ENCODE data around the gene HS3ST2. TPM values are rescaled to one million over a fixed set of nuclear protein-coding genes. Genes with fewer than 3 reads are reported as not detected.

The HS3ST2 gene
- total and polyA plus RNA-seq, 2 of the 8 experiments (the other 6 are each of a cell fraction or from before 2014, with no cell fraction given), result 1.7 to 3.7 TPM

DNA sequence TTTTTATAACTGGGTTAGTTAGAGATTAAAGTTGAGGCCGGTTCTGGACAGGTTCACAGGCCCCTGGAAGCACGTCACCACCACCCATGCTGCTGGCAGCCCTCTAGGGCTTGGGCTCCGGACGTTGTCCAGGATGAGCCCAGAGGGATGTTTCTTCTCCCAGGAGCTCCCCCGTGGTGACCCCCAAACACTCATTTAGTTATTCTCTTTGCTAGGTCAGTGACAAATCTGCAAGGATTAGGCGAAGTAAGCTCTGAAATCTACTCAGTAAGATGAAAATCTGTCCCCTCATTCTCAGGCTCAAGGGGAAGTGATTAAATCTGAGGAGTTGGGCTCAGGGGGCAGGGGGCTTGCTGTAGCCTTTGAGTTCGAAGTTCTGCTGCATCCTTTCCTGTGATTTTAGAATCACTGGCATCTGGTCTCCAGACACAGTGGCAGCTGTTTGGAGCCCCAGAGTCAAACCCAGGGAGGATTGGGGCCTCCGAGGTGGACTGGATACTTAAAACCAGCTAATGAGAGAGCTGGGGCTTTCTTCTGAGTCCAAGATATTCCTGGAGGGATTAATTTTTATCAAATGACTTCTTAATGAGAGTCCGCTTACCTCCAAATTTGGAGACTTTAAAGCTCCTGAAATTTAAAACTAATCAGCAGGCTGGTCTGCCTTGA, 49.2 kb upstream of the HS3ST2 start:
- no peaks in the 10 kb centered on the region for H3K36me3 ChIP-seq (ENCODE audit: control insufficient read depth in 2 of 4, insufficient read depth in 4 of 4, low read length in 3 of 4)
- no peaks in the 10 kb centered on the region for H3K9me3 ChIP-seq (ENCODE audit: insufficient read depth in 2 of 2, low read depth in 1 of 2, low read length in 1 of 2)
- peaks cover 0 to 11% (median 1%) of the 10 kb centered on the region in 4 experiments; a peak in 3 of 7 replicates for H3K4me1 ChIP-seq (replicated peaks in 1 of 4; ENCODE audit: control insufficient read depth in 3 of 4, insufficient read depth in 4 of 4, low read length in 3 of 4)
- H2BK15ac ChIP-seq (ENCODE audit: low read length), result no peak overlapping the region
- TF ChIP-seq CBX5 (IDR thresholded peaks at IDR 0.05; ENCODE audit: low read depth, low read length), result no peak
- TF ChIP-seq NANOG (IDR thresholded peaks at IDR 0.05; ENCODE audit: insufficient read depth, low read depth, low read length, poor library complexity, severe bottlenecking), result no peak
- TF ChIP-seq ASH2L (IDR thresholded peaks at IDR 0.05; ENCODE audit: low read length), result no peak
- H2AK5ac ChIP-seq (ENCODE audit: low read depth, low read length), result no peak overlapping the region
- H2BK12ac ChIP-seq (ENCODE audit: low read depth, low read length), result no peak overlapping the region
- H3K9ac ChIP-seq (replicated peaks in 1 of 4; ENCODE audit: extremely low read depth in 1 of 4, low read depth in 3 of 4, low read length in 3 of 4), result no peak overlapping the region
- FAIRE-seq, result no peak
- WGBS, 2 experiments (ENCODE audit: extremely low coverage in 1 of 2, insufficient coverage in 1 of 2, insufficient read length in 1 of 2, insufficient replicate concordance in 2 of 2, low coverage in 1 of 2, low lambda C conversion rate in 2 of 2, missing lambda C conversion rate in 1 of 2), result 76% methylated on average over 9 of the region's 9 CpGs; no CpG with 5 or more reads in 1 of the 2 experiments
- H2BK5ac ChIP-seq (ENCODE audit: low read depth, low read length), result no peak overlapping the region
- H4K91ac ChIP-seq (replicated peaks; ENCODE audit: insufficient read length, low read length), result no peak overlapping the region
- no peak for DNase-seq (ENCODE audit: low read depth in 1 of 2, low spot score in 2 of 2)
- POLR2A ChIA-PET (ENCODE audit: partially characterized antibody), result no interaction called here
- no peak overlapping the region for H2BK120ac ChIP-seq (replicated peaks; ENCODE audit: low read depth, low read length)
- no peak overlapping the region for H3K4me3 ChIP-seq (ENCODE audit: extremely low read depth in 1 of 4, insufficient read depth in 2 of 4, low read depth in 3 of 4, low read length in 4 of 4)
- H4K8ac ChIP-seq (ENCODE audit: extremely low read depth, insufficient read depth, low read length), result no peak overlapping the region
- H3K14ac ChIP-seq (ENCODE audit: insufficient read length), result no peak overlapping the region
- peak overlapping the region; percentile 42 for H2AFZ ChIP-seq (ENCODE audit: low read length)
- H3K4me2 ChIP-seq (ENCODE audit: insufficient read depth in 1 of 2, low read depth in 2 of 2, low read length in 2 of 2), result no peak overlapping the region
- H3K79me2 ChIP-seq (ENCODE audit: control insufficient read depth in 1 of 2, insufficient read depth in 2 of 2, low read length in 2 of 2), result no peaks in the 10 kb centered on the region
- no peak overlapping the region for H3K27ac ChIP-seq (ENCODE audit: low read depth, low read length)
- no peak overlapping the region for H3K56ac ChIP-seq (replicated peaks; ENCODE audit: insufficient read length, low read depth, low read length)
- H2BK20ac ChIP-seq (ENCODE audit: low read length), result no peak overlapping the region
- H3K18ac ChIP-seq (ENCODE audit: extremely low read depth, low read length), result no peak overlapping the region; the same call in none of the 2 replicates
- CTCF ChIA-PET (ENCODE audit: partially characterized antibody), result interaction anchor here (0.6 to 1.4 kb wide), 4 partner anchors 10 to 214 kb away, joined by 3 to 6 read pairs (median 3); no protein-coding TSS in a partner anchor
- no peaks in the 10 kb centered on the region for H3K79me1 ChIP-seq (ENCODE audit: low read depth, low read length)
- no peak overlapping the region for H3K23ac ChIP-seq (ENCODE audit: insufficient read length)
- no peak overlapping the region for H3K4ac ChIP-seq (replicated peaks; ENCODE audit: insufficient read length, low read depth, low read length)
- H4K5ac ChIP-seq (ENCODE audit: insufficient read length, low read depth, low read length), result no peak overlapping the region
- no peaks in the 10 kb centered on the region for H3K23me2 ChIP-seq (ENCODE audit: low read depth, low read length)
- H4K20me1 ChIP-seq (replicated peaks in 1 of 2; ENCODE audit: control insufficient read depth in 1 of 2, insufficient read depth in 2 of 2, low read length in 2 of 2), result no peaks in the 10 kb centered on the region
- no peaks in the 10 kb centered on the region for H3K27me3 ChIP-seq (replicated peaks in 1 of 4; ENCODE audit: control insufficient read depth in 3 of 4, extremely low read depth in 1 of 4, insufficient read depth in 3 of 4, low read length in 3 of 4)
